HepG2 (cell line): ENCODE data around the gene RPP25L.

ENCODE experiments used
- POLR2A ChIP-seq, 2 experiments: IDR thresholded peaks; 2 replicates each; pipeline ENCODE4 v1.6.1; 2011; ENCODE audit warnings: low read depth in 2 of 2, low read length in 2 of 2, mild to moderate bottlenecking in 1 of 2, moderate library complexity in 1 of 2; ENCODE audit not compliant: insufficient read depth in 1 of 2
- ZNF503 ChIP-seq: sonication (generic); formaldehyde crosslinking; IDR thresholded peaks from 2 replicates; pipeline ENCODE4 v1.4.0; 2020; ENCODE audit warnings: missing genetic modification reagents
- ZNF510 ChIP-seq: sonication (generic); formaldehyde crosslinking; IDR thresholded peaks from 2 replicates; pipeline ENCODE4 v1.4.0; 2020; ENCODE audit warnings: low read depth, mild to moderate bottlenecking, missing genetic modification reagents
- ZZZ3 ChIP-seq: sonication (generic); formaldehyde crosslinking; IDR thresholded peaks from 2 replicates; pipeline ENCODE4 v1.4.0; 2020; ENCODE audit warnings: missing genetic modification reagents, mild to moderate bottlenecking, borderline replicate concordance

- TF ChIP-seq POLR2A (IDR thresholded peaks at IDR 0.05; ENCODE audit: insufficient read depth in 1 of 2, low read depth in 2 of 2, low read length in 2 of 2) = no peak
- TF ChIP-seq ZNF503 (CRISPR knock-in tag) = no peak
- no peak for TF ChIP-seq ZNF510 (CRISPR knock-in tag)
- TF ChIP-seq ZZZ3 = no peak
Measured at GRCh38 chr9:34648673-34649072, 36.8 kb upstream of the RPP25L start.
